ENCODE results near the gene MFAP2.

GRCh38 chr1:17014671-17015567 lies 34.5 kb upstream of the MFAP2 start:
- TF ChIP-seq CTCF (conservative IDR thresholded peaks at IDR 0.05; ENCODE audit: low read depth, low read length) (no peak), EZH2 (IDR thresholded peaks at IDR 0.05; ENCODE audit: borderline replicate concordance, low read depth, low read length, poor library complexity, severe bottlenecking) (no peak)

All from A673 (cell line).